HG03520 (cell line): ENCODE results near the gene PIGV.
"Not testable (repeated sequence)": the region's sequence is repeated elsewhere in the genome, so short reads cannot be mapped to it uniquely, and the experiment has no call there.

ENCODE experiments used
- ATAC-seq: cut with Tn5 transposase; IDR thresholded peaks from one replicate; pipeline ENCODE4 v1.9.1; 2021; ENCODE audit warnings: mild to moderate bottlenecking, moderate library complexity; ENCODE audit not compliant: unreplicated experiment

Gene PIGV

DNA sequence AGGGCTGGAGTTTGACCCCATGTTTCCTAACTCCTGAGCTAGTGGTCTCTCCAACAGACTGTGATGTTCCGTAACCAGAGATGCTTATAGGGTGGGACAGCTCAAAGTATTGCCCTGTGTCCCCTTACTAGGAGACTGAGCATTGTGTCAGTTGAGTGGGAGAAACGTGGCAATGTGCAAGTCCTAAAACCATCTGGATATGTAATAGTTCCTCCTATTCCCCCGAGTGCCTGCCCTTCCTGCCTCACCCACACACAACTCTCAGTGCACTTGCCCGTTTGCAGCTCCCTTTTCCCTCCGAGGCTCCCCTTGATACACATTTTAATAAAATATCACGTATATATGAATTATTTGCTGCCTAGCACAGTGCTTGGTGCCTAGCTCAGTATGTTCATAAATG, 3.4 kb downstream of the PIGV start:
- no peak for ATAC-seq

DNA sequence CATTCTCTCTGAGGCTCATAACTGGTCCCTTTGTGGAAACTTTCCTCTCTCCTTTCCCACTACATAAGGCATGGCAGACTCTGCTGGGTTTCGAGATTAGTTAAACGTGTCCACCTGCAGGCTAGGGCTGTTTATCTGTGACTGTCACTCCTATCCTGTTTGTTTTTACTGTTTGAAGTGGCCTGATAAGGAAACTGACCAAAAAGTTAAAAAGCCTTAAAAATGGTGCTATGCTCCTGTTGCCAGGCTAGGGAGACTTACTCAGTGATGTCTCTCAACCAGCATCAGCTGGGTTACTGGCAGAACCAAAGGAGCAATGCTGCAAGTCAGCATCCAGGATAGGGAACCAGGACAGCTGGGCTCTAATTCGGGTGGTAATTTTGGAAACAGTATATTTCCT, 3.9 kb downstream of the PIGV start:
- ATAC-seq = no peak

DNA sequence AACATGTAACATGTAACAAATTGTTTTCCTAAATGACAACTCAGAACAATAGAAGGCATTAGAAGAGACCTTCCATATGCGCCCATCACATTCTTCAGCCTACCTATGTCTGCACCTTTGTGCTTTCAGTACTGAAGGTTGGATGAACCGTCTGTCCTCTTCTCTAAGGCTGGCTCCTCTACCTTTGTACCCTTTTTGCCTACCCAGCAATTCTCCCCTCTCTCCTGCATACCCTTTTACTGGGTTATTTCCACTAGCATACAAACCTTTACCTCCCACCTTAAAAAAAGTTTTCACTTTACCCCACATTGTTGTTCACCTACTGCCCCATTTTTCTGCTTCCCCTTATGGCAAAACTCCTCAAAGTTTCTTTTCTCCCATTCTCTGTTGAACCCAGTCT, 5.2 kb downstream of the PIGV start:
- no peak for ATAC-seq

DNA sequence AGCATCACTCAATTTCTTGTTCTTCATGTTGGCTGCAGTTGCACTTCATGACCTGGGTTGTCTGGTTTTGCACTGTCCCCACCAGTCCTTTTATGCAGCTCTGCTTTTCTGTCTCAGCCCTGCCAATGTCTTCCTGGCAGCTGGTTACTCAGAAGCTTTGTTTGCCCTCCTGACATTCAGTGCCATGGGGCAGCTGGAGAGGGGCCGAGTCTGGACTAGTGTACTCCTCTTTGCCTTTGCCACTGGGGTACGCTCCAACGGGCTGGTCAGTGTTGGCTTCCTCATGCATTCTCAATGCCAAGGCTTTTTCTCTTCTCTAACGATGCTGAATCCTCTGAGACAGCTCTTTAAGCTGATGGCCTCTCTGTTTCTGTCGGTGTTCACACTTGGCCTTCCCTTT, 6.6 kb downstream of the PIGV start:
- ATAC-seq = no peak

DNA sequence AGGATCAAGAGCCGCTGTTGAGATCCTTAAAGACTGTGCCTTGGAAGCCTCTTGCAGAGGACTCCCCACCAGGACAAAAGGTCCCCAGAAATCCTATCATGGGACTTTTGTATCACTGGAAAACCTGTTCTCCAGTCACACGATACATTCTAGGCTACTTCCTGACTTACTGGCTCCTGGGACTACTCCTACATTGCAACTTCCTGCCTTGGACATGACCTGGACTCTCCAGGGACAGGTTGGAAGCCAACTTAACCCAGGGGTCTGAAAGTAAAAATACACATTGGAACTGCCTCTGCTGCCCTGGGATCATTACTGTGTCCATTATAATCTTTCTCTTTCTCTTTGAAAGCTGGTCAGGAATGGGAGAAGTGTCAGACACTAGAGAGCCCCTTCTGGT, 9.9 kb downstream of the PIGV start:
- no peak for ATAC-seq

DNA sequence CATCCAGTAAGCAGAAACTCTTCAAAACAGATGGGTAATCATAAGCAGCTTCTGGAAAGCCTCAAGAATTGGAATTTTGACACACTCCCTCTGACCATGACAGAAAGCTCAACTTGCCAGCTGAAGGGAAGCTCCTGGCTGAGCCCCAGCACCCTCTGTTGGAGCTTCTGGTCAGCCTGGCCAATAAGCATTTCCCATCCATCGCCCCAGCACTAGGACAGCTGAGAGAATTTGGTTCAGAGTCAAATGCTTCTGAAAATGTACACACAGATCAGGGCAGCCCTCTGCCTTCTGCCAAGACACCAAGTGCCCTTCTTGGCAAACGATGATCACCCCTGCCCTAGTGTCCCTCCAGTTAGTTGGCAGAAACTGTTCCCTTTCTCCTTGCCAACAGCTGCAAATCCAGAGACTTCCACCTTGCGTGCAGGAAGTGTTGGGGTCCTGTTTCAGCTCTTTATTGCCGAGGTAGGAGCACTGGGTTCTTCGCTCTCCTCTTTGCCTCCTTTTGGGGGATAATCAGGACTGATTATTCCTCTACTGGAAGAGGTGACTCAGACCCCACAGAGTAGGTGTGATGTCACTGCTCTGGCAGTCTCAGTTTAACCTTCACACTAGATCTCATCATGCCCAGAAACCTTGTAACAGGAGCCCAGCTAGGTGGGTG, 11.9 kb downstream of the PIGV start:
- ATAC-seq = no peak

DNA sequence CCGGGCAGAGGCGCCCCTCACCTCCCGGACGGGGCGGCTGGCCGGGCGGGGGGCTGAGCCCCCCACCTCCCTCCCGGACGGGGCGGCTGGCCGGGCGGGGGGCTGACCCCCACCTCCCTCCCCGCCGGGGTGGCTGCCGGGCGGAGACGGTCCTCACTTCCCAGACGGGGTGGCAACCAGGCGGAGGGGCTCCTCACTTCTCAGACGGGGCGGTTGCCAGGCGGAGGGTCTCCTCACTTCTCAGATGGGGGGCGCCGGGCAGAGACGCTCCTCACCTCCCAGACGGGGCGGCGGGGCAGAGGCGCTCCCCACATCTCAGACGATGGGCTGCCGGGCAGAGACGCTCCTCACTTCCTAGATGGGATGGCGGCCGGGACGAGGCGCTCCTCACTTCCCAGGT, 16.2 kb downstream of the PIGV start:
- ATAC-seq = not testable (repeated sequence)

DNA sequence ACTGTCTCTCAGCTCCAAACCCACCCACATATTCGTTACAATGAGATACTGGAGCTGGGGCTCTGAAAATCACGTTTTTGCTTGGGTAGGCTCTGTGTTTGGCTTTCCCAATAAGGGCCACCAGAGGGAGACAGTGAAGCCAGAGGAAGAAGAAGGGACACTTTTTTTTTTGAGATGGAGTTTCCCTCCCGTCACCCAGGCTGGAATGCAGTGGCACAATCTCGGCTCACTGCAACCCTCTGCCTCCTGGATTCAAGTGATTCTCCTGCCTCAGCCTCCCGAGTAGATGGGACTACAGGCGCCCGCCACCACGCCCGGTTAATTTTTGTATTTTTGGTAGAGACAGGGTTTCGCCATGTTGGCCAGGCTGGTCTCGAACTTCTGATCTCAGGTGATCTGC, 22.4 kb downstream of the PIGV start:
- not testable (repeated sequence) for ATAC-seq

DNA sequence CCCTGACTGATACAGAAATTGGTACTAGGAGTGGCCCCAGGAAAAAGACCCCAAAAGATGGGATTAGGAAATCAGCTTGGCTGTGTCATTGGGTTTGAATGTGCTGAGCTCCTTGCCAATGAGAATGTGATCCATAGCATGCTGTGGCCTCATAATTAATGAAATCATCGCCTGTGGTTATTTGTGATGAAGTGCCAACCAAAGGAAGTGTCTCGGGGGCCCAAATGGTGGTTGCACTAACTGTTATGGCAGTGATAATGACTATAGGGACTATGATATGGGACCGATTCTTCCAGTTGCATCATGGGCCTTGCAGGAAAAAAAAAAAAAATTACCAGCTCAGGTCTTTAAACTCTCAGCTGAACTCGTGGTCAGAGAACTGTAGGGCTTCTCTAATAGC, 23.3 kb downstream of the PIGV start:
- no peak for ATAC-seq

DNA sequence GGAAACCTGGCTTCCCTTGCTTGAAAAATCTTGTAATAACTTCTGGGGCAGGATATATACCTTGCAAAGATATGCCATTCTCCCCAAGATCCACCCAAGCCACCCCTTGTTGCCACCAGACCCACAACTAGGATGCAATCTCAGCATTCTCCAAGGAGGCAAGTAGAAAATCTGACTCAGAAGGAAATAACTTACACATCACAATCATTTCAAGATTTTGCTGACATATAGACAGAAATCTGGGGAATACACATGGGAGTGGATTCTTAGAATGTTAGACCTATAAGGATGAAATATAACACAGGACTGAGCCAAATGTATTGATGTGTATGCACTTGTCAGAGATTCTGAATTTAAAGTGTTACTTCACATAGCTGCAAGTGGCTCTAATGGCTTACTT, 24.0 kb downstream of the PIGV start:
- no peak for ATAC-seq

DNA sequence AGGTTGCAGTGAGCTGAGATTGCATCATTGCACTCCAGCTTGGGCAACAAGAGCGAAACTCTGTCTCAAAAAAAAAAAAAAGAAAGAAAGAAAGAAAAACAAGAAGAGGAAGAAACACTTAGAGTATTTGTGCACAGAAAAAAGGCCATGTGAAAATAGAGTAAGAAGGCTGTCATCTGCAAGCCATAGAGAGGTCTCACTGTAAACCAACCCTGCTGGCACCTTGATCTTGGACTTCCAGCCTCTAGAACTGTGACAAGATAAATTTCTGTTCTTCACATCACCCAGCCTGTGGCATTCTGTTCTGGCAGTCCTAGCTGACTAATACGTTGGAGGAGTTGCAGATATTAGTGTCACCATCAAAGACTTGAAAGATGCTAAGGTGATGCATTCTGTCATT, 26.6 kb downstream of the PIGV start:
- ATAC-seq = no peak

DNA sequence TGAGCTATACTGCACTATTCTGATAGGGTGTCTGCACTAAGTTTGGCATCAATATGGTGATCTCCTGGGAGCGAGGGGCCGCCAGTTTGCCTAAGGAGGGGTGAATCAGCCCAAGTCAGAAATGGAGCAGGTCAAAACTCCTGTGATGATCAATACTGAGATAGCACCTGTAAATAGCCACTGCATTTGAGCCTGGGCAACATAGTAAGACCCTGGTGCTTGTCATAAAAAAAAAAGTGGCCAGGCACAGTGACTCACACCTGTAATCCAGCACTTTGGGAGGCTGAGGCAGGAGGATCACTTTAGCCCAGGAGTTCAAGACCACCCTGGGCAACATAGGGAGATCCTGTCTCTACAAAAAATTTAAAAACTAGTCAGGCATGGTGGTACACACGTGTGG, 27.1 kb downstream of the PIGV start:
- no peak for ATAC-seq

DNA sequence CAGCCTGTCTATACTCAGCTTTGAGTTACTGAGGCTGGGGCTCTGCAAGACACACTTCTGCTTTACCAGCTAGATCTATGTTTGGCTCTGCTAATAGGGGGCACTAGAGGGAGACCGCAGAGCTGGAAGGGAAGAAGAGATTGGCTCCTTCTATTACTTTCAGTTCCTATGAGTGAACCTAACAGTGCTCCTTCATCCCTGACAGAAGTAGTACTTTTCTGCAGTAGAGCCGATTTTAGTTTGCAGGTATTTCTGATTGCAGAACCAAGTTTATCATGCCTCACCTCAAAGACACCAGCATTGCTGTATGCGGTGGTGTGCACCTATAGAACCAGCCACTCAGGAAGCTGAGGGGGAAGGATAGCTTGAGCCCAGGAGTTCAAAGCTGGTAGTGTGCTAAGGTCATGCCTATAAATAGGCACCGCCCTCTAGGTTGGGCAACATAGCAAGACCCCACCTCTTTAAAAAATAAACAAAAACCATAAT, 33.1 kb downstream of the PIGV start:
- peak; percentile 82 for ATAC-seq

DNA sequence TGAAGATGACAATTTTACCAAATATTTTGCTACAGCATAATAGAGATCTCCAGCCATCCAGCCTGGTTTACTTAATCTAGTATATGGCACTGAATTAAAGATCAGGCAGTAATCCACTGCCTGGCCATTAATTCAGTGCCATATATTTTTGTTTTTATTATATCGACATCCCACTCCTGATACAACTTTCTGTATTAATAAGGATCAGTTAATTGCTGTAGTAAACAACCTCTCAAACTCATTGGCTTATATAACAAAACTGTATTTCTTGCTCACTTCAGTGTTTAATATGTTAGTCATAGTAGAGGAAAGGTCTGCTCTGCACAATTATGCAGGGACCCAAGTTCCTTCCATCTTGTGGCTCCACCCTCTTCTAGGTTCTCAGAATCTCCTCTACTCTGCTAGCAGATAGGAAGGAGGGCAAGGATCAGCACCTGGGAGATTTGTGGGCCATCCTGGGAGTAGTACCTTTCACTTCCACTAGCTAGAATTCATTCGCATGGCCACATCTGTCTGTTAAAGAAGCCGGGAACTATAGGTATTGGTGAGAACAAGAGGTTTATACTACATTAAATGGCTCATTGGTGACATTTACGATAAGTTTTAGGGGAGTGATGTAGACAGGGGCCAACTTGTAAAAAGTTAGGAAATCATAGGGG, 35.1 kb downstream of the PIGV start:
- no peak for ATAC-seq

DNA sequence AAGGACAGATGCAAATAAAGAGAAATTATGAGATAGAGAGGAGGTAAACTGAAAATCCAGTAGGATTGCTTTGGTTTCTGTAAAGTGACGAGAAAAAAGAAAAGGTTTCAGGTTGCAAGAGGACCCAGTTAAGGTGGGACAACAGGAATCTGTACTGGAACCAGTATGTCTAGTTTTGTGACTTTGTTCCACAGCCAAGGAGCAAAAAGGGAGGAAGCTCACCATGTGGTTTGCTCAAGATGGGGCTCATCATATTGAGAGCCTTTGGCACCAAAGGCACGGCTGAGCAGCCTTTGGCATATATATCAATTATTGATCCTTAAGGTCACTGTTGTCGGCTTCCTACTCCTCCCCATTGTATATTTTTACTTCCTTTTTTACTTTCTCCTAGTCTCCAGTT, 37.0 kb downstream of the PIGV start:
- ATAC-seq = no peak

DNA sequence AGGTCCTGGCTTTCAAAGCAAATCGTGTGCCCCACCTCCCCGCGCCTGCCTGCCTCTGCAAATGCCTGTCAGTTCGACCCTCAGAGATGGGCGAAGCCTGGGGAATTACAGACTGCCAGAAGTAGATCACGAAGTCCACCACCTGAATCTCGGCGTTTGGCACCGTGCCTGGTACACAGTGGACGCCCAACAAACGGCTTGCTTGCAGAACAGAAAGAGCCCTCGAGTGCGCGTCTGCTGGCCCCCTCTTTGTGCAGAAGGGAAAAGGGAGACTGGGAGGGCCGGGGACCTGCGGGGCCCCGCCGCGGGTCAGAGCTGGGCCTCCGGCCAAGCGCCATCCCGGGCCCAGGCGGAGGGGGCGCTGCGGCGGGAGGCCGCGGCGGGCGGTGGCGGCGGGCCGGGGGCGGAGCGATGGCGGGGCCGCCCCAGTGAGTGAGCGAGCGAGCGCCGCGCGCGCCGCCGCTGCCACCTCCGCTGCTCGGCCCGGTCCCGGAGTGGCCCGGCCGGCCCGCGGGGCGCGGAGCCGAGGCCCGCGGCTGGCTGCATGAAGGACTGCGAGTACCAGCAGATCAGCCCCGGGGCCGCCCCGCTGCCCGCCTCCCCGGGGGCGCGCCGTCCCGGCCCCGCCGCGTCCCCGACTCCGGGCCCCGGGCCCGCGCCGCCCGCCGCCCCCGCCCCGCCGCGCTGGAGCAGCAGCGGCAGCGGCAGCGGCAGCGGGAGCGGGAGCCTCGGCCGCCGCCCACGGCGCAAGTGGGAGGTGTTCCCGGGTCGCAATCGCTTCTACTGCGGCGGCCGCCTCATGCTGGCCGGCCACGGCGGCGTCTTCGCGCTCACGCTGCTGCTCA, 38.7 kb downstream of the PIGV start, which contains the start of gene ZDHHC18:
TSS of gene ZDHHC18 (plus strand) at position 428 of the 845 bp plus-strand sequence. CDS start at position 545, 117 bp downstream.
- ATAC-seq = peak; percentile 67

DNA sequence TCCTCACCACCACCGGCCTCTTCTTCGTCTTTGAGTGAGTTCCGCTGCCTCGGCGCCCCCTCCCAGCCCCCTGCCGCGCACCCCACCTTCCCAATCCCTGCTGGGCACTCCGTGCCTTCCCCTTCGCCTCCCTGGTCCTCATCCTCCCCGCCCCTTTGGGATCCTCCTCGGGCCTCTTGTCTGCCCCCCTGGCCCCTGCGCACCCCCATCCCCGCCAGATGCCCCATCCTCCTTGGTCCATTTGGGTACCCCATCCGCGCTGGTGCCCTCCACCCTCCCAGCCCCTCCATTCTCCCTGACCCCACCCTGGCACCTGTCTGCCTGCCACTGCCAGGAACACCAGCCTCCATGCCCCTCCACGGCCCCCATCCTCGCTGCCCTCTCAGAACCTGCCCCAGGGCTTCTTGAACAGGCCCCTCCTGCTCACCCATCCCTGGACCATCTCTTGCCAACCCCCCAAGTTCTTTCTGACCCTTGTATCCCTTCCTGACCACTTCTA, 39.4 kb downstream of the PIGV start:
- ATAC-seq = no peak

DNA sequence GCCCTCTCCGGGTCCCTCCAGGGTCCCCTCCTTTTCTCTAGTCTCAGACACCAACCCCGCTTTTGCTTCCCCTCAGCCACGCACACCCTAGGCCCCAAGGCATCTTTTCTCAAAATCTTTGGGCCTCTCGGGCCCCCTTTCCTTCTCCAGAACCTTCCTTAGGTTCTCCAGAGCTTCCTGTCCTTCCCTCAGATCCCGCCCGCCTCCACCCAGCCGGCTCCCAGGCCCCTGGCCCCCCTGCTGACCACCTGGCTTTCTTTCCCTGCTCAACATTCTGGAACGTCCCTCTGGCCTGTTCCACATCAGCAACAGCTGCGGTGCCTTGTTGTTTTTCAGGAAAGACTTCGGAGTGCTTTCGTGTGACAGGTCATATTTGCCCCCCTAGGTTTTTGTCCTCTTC, 39.9 kb downstream of the PIGV start:
- ATAC-seq = no peak

DNA sequence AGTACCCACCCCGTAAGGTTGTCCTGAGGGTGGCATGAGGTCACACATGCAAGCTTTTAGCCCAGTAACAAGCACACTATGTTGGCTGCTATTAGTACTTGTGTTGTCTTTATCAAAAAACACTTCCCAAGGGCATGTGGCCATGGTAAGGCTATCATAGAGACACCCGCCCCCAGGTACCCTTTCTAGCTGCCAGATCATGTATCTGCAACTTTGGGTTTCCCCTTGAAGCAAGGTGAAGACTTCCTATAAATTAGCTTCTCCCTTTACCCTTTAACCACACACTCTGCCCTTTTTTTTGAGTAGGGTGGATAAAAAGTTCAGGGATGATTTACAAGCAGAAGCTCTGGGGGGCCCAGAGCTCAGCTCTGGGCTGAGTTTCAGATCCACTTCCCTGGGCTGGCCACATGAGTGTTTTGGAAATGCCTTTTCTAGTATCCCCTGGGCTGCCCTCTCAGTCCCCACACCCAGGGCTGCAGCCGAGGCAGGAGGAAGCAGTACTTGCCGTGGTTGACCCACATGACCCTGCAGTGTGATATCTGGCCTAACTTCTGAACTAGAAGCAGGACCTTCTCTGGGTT, 40.8 kb downstream of the PIGV start:
- ATAC-seq = no peak

DNA sequence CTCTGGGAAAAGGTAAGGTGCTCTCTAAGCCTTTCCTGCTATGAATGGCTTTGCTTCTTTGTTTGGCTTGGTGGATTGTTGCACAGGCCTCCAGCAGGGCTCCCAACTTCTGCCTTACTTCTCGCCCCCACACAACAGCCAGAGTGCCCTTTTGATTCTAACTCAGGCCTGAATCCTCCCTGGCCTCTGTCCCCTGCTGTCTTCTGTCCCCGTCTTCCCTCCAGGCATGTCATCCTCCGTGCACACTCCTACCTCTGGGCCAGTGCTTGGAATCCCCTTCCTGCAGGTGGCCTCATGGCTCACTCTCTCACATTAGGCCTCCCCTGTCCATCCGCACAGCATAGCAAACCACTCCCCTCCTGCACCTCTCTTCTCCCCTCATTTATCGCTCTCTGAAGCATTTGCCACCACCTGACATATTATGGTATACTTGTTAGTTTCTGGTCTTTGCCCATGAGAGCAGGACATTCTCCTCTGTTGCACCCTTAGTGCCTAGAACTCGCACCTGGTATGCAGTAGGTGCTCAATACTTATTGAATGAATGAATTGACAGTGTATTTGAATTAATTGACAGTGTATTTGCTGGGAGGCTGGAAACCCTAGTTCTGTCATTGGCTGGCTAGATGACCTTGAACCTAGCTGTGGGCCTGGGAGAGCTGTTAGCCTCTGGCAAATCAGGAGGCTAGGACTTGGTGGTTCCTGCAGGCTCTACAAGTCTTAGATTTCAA, 41.6 kb downstream of the PIGV start:
- no peak for ATAC-seq

DNA sequence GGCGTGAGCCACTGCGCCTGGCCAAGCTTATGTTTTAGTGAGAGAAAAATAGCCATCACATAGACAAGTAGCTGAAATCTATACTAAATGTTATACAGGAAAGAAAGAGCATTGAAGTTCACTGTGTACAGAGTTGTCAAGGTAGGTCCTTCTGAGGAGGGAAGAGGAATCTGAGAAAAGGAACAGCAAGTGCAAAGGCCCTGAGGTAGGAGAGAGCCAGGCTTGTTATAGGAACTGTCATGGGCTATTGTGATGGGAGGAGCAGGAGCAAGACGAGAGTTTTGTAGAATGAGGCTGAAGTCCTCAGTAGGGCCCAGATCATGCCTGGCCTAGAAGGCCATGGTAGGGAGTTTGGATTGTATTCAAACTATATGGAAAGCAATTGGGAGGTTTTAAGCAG, 43.3 kb downstream of the PIGV start:
- ATAC-seq = no peak
